Measurements from ENCODE around the gene MGME1.

DNA sequence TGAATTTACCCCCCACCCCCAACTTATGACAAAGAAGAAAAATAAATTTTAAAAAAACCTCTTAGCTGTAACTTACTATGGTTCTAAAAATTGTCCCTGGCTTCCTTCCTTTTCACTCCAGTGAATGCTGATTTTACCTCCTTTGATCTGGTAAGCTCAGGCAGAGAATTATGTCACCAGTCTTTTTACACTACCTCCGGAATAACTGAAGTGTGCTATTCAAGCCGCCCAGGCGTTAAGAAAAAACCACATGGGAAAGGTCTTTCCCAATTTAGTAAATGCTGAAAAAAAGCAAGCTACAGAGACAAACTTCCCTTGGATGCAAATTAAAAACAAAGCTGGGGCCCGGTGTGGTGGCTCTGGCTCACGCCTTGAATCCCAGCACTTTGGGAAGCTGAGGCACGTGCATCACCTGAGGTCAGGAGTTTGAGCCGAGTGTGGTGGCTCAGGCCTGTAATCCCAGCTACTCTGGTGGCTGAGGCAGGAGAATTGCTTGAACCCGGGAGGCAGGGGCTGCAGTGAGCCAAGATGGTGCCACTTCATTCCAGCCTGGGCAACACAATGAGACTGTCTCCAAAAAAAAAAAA, 12.6 kb upstream of the MGME1 start:
- no peak for TF ChIP-seq EZH2 (IDR thresholded peaks at IDR 0.05; ENCODE audit: insufficient read depth, poor library complexity, severe bottlenecking)
- TF ChIP-seq EZH2phosphoT487 (IDR thresholded peaks at IDR 0.05; ENCODE audit: insufficient read depth, low read depth): no peak
